Iris pigment epithelial cell (primary cell): Measurements from ENCODE around the gene ZBTB16.

ENCODE experiments used
- DNase-seq: peaks from one replicate; pipeline ENCODE4 v3.0.0-alpha.2; 2011; ENCODE audit warnings: low read depth

ZBTB16 gene

DNA sequence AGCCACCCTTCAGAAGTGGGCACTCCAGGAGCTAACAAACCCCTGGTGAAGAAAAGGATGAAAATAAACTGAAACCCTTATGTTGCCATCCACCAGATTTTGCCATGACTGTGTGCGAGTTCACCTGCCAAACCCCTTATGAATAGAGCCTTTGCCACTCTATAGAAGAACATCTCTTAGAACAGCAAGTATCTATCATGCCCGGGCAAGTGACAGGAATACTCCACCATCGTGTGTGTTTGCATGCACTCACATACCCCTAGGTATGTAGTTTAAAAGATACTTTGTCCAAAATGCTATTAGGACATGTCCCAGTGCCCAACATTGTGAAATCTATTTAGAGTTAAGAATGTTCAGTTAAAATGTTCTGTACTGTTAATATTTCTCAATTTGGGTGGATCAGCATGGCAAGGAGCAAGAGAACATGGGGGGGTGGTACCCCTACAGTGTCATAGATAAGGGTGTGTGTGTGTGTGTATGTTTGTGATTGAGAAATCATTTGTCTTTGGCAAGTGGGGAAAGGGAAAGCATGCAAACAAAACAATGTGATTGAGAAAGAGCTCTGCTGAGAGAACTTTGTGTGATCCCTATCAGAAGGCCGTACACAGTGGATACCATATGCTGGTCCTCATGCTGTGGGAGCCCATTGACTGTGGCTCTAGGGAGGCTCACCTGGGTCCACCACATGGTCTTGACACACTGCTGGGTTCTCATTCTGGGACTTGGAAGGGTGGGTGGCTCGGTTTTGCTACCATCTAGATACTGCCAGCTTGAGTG lies 94.9 kb downstream of the ZBTB16 start:
- DNase-seq = peak; percentile 96

GRCh38 chr11:114155116-114155515 lies 95.6 kb downstream of the ZBTB16 start:
- no peak for DNase-seq

DNA sequence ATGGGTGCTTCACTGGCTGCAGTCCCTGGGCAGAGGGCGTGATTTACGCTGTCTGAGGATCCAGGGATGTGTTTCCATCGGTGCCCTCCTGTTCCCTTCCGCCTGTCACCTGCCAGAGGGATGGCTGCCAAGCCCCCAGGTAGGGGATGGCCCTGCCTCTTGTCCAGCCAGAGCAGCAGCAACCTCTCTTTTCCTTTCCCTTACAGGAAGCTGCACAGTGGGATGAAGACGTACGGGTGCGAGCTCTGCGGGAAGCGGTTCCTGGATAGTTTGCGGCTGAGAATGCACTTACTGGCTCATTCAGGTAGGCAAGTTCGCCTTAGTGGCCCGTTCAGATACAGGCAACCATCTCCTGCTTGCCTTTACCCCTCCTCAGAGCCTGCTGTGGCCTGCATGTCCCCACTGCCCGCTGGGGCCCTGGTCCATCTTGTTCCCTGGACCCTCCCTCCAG lies 96.6 kb downstream of the ZBTB16 start:
- no peak for DNase-seq

DNA sequence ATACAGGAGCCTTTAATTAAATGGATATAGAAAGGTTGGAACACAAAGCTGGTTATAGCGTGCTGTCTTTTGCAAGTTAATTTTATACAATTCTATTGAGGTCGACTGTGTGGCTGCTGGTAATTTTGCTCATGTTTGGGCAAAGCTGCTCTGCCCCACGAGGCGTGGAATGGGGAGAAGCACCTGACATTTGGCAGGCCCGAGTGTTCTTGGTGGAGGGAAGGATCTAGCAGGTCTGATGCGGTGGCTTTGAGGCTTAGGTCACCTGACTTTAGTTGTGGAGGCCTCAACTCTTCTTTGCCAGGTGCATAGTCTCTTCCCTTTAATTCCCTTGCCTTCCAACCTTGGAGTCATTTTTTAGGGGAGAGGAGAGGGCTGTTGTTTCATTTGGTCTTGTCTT lies 97.3 kb downstream of the ZBTB16 start:
- no peak for DNase-seq

DNA sequence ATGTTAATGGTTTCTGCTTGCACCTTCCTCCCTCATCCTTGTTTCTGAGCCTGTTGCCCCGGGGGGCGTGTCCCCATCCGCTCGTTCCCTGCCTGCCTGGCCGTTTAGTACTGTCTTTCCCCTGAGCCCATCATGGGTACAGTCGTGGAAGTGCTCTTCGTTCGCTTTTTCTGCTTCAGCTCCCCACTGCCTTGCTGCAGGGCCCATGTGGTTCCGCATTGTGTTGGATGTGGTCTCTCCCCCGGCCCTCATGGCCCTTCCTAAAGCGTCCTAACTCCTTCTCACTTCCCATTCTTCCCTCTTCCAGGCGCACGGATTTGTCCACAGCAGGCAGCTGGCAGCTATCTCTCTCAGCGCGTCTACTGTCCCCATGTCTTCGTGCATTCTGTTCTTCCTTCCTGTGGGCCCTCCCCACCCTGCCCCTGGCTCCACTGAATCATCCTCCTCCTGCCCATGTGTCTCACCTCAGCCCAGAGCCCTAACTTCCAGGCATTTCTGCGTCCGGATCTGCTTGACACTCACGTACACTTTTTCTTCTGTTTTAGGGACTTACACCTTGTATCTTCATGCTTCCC lies 98.1 kb downstream of the ZBTB16 start:
- DNase-seq = no peak

DNA sequence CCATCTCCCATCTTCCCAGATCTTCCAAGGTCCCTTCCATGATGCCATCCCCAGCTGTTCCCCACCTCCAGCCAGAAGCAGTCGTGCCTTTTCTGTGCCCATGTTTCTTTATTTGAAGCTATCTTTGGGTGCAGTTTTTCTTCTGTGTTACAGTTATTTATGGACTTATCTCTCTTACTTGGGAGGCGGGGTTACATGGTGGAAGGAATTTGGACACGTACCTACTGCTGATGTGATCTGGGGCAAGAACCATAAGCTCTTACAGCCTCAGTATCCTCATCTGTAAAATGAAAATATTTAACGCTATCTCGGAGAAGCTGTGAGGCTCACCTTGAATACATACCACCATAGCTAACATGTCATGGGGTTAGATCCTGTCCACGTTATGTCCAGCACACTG lies 98.9 kb downstream of the ZBTB16 start:
- DNase-seq = no peak

- DNase-seq = no peak
Measured at GRCh38 chr11:114158886-114159285, 99.4 kb downstream of the ZBTB16 start.

GRCh38 chr11:114159320-114159719 lies 99.8 kb downstream of the ZBTB16 start:
- DNase-seq = peak; percentile 50

GRCh38 chr11:114159802-114160632 lies 100.5 kb downstream of the ZBTB16 start:
- peak; percentile 98 for DNase-seq

GRCh38 chr11:114160894-114161293 lies 101.4 kb downstream of the ZBTB16 start:
- peak; percentile 64 for DNase-seq

- no peak for DNase-seq
Measured at GRCh38 chr11:114161486-114162250, 102.2 kb downstream of the ZBTB16 start.

- DNase-seq = peak; percentile 99
Measured at GRCh38 chr11:114162719-114163123, 103.2 kb downstream of the ZBTB16 start.

DNA sequence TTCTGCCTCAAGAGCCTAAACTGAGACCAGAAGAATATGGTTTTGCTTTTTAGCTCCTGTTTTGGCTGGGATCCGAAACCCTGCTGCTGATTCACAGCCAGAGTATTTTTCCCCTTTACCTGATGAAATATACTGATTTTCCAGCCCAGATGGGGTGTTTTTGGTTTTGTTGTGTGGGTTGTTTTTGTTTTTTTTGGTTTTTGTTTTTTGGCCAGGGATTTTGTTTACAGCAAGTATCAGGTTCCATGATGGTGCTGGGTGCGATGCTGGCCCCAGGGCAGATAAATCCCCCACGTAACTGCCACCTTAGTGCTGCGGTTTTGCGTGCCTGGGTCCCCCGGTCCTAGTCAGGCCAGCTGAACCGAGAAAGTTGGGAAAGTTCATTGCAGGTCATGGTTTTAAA lies 103.7 kb downstream of the ZBTB16 start:
- peak; percentile 88 for DNase-seq

- DNase-seq = peak; percentile 54
Measured at GRCh38 chr11:114163830-114164401, 104.4 kb downstream of the ZBTB16 start.

GRCh38 chr11:114164546-114164945 lies 105.0 kb downstream of the ZBTB16 start:
- no peak for DNase-seq

- DNase-seq = no peak
Measured at GRCh38 chr11:114165326-114166230, 106.1 kb downstream of the ZBTB16 start.

DNA sequence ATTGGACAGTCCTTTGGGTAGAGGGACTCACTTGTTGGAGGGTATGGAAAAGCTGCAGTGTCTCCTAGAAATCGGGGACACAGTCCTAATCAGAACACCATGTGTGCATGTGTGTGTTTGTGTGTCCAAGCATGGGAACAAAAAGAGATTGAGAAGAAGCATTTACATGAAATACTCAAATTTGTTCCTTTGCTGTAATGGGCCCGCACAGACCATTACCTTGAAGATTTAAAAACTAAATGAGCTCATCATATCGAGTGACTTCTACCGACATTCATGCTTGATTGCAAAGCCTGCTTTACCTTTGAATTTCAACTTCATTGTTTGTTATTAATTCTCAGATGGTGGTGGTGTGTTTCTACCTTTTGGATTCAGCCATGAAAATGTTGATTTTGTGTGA lies 106.9 kb downstream of the ZBTB16 start:
- DNase-seq = no peak

DNA sequence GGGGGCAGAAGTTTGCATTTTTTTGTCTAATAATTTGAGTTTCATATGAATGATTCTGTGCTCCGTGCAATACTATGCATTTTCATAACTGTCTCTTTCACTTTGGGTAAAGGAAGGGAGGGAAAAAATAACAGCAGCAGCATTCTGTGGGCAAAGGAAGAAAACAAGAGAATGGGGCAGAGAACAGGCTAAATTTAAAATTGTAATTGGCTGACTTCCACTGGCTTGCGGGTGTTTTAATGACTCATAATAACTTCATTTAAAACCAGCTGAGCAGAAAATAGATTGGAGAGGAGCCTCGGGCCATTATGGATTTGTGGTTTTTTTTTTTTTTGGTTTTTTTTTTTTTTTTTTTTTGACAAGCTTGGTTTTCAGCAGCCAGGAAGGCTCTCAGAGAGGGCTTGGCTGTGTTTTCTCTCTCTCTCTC lies 107.4 kb downstream of the ZBTB16 start:
- DNase-seq = peak; percentile 90

GRCh38 chr11:114167355-114167754 lies 107.8 kb downstream of the ZBTB16 start:
- DNase-seq = no peak

- DNase-seq = no peak
Measured at GRCh38 chr11:114167771-114168448, 108.4 kb downstream of the ZBTB16 start.
